Right lung (tissue), 5 donors: Measurements from ENCODE around the gene NTN1. TPM values are rescaled to one million over a fixed set of nuclear protein-coding genes. Genes with fewer than 3 reads are reported as not detected.

Experiments used
- DNase-seq, 2 donors: peaks; one replicate each; pipeline ENCODE4 v3.0.0-alpha.2; 2013
- polyA plus RNA-seq, 5 donors: library from polyadenylated mRNA; unstranded; fragments of 120-200 nt; gene quantifications; one replicate each; pipeline versions ENCODE4 v1.2.1 to v1.2.3, GENCODE V29; 2013; ENCODE audit warnings: inconsistent platforms in 1 of 5, low replicate concordance in 1 of 5; ENCODE audit not compliant: insufficient read length in 5 of 5, insufficient read depth in 1 of 5

Gene NTN1
- polyA plus RNA-seq, 5 donors: 6.3 to 16.8 (median 8.4) TPM

DNA sequence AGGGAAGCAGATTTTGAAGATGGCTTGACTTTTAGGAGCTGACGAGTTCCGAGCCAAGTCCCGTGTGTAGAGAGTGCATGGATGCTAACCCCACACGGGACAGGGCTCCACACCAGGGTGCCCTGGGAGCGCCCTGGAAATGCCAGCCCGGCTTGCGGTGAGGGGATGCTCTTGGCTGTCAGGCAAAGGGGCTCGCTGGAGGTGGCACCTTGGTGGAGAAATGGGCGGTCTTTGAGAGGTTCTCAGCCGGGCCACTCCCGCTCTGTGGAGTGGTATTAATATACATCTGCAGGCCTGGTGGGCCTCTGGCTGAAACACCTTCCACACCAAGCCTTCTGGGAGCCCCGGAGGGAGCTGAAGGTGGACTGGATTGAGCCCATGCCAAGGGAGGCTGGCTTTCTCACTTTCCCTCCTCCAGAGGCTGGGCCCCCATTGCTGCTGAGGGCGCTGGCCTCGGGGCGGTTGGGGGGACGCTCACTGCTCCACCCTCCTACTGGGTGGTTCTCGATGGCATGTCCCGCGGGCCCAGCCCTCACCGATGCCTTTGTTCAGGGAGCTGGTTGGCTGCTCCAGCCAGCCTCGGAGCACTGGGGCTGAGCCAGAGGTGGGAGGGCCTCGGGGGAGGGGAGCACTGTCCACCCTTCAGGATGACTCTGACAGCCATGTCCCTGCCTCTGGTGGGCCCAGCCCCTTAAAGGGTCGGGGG, 210.3 kb downstream of the NTN1 start:
- DNase-seq: no peak

DNA sequence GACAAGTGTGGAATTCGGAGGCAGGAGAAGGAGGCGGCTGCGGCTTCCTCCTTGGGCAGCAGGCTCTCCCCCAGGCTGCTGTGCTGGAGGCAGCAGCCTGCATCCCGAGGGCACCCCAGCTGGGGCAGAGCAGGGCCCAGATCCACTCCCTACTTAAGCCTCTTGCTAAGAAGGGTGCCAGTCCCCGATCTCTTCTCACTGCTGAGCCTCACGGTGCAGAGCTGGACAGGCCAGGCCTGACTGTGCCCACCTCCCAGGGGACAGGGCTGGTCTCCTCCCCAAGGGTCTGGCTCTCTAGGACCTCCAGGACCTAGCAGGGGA, 210.8 kb downstream of the NTN1 start:
- DNase-seq: no peak

DNA sequence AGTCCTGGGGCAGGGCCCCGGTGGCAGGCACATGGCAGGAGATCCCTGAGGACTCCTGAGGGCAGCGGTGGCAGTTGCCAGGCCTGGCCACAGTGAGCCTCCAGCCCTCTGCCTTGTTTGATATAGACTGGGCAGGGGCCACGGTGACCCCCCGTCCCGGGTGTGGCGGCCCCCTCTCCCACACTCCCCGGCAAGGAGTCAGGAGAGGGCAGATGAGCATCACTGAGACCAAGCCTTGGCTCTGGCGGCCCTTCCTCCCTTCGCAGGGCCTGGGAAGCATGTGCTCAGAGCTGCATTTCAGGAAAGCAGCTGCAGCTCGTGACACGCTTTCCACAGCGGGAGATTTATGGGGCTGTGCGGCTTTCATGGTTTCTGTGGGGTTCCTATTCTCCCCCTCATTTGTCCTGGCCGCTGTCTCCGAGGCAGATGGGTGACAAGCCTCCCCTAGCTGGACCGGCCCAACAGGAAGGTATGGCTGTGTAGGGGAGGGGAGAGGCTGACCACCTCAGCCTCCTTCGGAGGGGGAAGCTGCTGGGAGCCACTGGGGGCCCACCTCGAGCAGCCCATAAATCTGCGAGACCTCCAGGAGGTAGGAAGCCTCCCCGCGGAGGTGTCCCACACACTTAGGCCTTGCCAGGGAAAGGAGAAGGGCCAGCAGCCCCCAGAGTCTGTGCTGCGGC, 211.4 kb downstream of the NTN1 start:
- no peak for DNase-seq

DNA sequence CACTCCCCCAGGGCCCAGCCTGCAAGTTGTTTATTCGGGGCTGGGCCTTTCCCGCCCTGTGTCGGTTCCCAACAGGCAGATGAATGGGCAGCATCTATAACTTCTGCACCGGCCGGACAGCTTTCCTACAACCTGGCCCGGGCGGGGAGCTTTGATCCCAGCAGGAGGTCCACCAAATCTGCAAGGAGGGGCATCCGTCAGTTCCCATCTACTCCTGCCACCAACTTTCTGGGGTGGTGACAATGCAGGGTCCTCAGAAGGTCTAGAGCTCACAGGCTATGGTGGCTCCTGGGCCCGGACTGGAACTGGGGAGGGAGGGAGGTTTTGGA, 211.9 kb downstream of the NTN1 start:
- no peak for DNase-seq

DNA sequence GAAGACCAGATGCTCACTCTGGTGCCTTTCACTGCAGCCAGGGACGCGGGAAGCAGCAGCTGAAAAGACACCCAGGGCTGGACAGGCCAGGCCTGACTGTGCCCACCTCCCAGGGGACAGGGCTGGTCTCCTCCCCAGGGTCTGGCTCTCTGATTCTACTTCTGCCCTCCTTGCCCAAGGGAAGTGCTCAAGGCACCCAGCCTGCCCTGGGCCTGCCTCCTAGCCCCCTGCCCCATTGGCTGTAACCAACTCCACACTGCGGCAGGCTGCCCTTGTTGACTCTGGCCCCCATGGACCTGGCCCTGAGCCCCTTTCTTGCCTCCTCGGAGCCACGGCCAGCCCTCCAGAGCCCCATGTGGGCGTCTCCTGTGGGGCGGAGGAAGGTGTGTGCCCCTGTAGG, 212.5 kb downstream of the NTN1 start:
- DNase-seq: no peak

DNA sequence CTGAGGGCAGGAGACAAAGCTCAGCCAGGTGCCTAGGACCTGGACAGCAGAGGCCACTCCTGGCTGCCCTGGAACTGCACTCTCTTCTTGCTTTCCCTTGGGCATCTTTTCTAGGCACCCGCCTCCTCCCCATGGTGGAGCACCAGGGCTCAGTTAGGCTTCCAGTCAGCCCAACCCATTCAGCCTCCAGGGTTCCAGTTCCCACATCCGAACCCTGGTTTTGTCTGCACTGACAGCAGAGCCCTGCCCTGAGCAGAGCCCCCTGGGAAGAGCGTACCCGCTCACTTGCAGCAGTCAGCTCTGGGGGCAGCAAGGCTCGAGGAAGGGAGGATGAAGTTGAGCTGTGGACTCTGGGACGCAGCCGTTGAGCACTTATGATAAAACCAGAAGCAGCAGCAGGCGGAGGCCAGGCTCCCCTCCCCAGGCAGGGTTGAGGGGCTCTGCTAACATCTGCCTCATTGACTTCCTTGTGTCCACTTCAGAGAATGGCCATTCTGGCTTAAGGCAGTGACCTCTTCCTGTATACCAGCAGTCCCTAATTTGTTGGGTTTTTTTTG, 213.2 kb downstream of the NTN1 start:
- DNase-seq: no peak

DNA sequence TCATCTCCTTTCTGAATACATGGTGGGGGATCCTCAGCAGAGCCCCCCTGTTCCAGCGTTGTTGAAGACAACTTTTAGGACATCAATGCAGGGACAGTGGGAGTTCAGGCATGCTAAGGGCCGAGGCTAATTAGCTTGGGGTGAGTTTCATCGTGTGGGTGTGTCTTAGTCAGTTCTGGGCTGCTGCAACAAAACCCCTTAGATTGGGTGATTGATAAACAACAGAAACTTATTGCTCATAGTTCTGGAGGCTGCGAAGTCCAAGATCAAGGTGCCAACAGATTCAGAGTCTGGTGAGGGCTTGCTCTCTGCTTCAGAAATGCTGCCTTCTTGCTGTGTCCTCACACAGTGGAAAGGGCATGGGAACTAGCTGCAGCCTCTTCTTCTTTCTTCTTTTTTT, 214.0 kb downstream of the NTN1 start:
- no peak for DNase-seq

DNA sequence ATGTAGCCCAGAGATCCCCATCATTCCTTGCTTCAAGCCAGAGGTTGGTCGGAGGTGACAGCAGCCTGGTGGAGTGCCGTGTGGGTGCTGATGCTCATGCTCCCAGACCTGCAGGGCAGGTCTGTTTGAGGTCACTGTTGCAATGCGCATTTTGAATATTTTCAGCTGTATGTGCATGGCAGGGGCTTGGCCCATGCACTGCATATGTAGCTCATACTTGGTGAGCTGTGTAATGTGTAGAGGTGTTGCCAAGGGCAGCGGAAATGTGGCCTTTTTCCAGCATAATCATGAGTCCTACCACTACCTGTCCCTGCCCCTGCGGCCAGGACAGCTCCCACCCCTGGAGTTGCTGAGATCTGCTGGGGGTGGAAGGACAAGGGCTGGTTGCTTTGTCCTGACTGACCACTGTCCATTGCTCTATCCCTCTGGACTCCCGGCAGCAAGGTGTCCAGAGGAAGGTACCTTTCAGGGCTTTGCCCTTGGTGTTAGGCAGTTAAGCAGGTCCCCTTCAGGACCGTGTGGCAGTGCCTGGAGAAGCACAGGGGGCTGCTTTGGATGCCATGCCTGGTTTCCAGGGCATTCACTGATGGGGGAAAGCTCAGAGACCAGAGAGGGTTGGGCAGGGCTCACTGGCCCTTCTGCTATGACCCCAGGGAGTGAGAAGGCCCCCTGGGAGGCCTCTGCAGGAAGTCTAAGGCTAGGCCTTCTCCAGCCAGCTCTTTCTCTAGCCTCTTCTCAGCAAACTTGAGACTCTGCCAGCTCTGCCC, 215.2 kb downstream of the NTN1 start:
- no peak for DNase-seq

DNA sequence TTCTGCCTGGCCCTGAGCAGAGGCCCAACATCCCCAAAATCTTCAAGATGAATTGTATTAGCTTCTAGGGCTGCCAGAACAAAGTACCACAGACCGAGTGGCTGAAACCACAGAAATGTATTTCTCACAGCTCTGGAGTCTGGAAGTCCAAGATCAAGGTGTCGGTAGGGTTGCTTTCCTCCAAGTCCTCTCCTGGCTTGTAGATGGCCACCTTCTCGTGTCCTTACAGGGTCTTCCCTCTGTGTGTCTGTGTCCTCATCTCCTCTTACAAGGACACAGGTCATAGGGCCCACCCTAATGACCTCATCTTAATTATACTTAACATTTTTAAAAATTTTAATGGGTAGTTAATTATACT, 215.7 kb downstream of the NTN1 start:
- DNase-seq: no peak

DNA sequence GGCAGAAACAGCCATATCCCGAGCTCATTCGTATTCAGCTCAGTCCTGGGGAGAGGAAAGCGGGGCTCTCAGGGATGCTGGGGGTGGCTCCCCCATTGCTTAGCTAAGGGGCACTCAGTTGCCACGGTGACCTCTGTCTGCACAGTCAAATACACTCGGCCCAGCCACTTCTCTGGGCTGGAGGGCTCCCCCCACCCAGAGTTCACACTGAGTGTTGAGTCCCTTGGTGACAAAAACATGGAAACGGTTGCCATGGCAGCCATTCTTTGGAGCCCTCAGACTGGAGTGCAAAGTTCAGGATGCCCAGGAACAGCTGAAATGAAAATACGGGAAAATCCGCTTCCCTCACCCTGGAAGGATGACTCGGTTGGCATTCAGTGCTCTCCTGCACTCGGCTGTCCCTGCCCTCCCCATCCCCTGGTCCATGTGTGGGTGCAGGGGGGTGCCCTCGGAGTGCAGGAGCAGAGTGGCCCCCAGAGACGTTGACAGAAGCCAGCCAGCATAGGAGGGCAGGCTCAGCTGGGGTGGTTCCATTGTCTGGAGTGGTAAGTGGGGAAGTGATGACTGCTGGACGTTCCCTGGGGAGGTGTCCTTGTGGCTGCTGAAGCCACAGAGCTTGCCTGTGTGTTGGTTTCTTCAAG, 216.5 kb downstream of the NTN1 start:
- DNase-seq: no peak

DNA sequence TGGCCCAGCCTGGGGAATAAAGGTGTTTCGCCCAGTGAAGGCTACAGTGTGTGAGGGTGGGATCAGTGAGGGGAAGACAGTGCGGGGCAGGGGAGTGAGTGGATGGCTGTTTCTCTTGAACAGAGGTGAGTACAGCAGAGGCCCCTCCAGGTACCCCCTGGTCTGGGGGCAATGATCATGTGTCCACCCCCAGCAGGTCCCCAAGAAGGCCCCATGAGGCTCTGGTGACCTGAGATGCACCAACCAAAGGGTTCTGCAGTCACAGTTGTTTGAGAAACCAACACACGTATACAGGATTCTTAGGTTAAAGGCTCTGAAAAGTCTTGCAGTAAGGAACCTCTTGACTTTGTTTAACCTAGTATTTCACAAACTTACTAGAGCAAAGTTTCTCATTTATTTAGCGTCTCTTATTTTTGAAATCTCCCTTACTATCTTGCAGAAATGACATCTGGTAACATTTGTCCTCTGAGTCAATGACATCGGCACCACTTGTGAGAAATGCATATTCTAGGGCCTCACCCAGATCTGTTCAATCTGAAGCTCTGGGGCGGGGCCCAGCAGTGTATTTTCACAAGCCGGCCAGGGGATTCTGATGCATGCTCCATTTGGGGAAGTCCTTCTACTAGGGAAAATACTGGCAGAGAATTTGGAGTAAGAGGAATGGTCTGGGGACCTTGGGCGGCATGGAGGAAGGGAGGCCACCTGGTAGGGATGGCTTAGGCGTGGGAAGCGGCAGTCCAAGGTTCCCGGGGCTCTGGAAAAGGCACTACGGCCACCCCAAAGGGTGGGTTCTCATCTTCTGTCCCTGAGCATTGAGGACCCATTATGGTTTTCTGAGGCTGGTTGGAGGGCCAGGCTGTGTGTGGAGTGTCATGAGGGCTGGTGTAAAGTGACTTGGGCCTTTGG, 217.3 kb downstream of the NTN1 start:
- DNase-seq: no peak

DNA sequence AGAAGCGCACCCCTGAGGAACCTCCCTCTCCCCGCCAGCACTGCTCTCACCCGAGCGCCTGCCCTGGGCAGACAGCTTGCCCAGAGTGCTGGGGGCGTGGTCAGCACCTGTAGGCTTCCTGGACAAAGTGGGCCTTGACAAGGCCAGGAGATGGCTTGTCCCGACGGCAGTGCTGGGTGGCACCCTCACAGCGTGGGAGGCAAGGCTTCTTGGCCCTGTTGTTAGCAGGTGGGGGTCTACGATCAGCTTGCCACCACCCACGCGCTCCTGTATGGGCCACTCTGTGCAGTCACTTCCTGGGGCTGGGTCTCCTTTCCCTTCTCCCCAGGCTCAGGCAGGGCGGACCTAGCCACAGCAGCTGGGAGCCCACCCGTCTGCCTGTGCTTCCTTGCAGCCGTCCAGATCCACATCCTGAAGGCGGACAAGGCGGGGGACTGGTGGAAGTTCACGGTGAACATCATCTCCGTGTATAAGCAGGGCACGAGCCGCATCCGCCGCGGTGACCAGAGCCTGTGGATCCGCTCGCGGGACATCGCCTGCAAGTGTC, 218.0 kb downstream of the NTN1 start:
- DNase-seq: no peak

DNA sequence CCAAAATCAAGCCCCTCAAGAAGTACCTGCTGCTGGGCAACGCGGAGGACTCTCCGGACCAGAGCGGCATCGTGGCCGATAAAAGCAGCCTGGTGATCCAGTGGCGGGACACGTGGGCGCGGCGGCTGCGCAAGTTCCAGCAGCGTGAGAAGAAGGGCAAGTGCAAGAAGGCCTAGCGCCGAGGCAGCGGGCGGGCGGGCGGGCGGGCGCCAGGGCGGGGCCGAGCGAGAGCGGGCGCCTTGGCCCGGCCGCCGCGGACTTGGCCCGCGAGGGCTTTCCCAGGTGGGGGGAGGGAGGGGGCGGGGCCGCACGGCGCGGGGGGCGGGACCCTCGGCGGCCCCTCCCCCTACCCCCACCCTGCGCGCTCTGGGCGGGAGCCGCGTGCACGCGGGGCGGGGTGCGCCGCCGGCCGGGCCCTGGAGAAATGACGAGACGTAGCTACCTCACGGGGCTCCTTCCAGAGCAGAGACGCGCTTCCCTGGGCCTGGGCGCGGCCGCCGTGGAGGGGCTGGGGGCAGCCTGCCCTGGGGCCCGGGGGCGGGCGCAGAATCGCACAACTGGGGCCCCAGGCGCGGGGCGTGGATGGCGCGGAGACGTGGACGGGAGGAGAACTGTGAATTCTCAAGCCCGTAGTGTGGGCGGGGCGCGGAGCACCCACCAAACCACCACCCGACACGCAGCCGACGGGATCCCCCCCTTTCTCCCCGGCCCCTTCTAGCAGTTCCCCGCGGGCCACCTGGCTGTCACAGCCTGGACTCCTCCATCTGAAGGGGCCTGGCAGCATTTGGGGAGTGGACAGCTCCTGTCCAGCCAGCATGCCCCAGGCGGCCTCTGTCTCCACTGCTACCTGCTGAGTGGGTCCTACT, 218.7 kb downstream of the NTN1 start:
- peak; percentile 42 to 52 for DNase-seq

DNA sequence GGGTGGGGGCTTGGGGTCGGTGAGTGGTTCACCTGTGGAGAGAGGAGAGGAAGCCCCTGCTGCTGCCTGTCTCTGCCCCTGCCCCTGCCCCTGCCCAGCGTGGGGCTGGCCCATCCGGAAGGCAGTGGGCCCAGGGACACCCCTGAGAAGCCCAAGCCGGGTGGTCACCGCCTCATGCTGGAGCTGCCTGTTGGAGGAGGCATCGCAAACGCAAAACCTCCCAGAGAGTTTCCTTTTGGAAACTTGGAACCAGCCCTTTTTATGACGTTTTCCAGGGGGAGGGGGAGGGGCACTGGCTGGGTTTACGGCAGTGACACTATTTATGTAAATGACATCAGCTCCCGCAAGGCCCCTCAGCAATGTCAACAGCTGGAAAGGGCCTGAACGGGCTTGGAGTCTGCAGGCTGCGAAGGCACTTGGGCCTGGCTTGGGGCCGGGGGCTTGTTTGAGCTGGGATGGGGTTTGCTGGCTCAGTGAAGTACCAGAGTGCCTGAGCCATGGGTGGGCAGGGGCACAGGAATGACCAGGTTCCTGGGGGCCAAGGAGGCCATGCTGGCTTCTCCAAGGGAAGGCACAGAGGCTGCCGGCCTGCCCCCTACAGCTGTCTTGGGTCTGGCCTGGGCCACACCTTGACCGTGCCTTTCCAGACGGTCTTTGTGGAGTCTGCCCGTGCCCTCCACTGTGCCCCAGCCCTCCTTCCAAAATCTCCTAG, 219.5 kb downstream of the NTN1 start:
- peak; percentile 85 to 92 for DNase-seq

DNA sequence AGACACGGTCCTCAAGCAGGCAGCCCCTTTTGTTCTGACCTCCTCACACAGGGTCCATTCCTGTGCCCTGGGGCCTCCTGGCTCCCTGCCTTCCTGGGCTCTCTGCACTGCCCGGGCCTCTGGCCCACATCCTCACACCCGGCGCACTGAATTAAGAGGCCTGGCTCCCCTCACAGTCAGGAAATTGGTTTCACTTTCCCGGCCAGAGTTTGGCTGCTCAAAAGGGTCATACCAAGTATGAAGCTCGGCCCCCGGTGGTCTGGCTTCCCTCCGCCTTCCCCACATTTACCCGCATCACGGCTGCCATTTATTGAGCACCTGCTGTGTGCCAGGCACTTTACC, 220.0 kb downstream of the NTN1 start:
- DNase-seq: peak; percentile 68 to 77

DNA sequence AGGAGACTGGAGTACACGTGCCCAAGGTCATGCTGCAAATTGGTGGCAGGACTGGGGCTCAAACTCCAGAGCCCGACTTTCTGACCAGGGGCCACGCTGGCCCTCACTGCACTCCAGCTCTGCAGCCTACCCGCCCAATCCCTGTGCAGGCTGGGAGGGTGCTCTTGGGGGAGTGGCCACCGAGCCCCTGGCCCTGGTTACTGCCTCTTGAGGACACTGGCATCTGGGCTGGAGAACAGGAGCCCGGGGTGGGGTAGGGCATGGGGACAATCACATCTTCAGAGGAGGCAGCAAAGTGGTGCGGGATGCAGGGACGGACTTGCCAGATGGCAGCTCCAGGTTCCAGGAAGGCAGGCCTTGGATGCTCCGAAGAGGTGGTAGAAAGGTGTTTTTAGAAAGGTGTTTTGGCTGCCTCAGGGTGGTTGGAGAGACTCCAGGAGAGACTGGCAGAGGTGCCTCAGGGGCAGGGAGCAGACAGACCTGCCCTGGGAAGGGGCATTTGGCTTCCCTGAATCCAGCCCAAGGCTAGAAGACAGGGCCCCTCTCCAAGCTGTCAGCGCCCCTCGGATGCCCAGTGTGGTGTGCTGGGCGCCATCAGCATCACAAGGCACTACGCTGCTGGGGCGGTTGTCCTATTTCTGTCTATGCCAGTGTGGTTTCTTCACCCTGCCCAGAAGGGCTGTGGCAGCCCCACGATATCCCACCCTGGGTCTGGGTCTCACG, 220.6 kb downstream of the NTN1 start:
- no peak for DNase-seq

DNA sequence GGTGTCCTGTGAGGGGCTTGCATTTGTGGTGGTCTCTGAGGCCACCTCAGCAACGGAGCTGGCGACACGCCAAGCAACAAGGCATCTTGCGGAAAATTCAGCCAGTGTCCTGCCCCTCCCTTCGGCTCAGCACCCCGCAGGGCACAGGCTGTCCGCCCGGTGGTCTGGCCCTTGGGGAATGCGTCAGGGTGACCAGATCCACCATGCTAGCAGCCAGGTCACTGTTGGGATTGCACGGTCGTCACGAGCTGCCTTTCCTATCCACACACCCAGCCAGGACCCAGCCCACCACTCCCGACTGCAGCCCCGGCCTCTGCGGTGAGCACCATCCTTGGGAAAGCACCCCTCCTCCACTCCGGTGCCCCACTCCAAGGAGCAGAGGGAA, 221.2 kb downstream of the NTN1 start:
- DNase-seq: no peak

DNA sequence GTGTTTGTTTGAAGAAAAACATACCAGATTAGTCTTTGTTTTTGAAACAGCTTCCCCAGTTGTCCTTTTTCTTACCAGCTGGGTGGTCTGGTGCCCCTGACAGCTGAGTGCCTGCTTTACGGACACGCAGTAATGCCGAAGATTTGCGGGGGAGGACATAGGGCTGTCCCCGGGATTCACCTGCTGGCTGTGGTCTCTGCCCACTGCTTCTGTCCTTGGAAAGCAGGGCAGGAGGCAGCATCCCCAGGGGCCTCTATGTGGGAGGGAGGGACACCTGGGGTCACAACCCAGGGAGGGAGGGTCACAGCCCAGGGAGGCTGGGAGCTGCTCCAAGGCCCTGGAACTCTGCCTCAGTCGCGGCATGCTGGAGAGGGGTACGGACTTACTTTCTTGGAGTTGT, 221.7 kb downstream of the NTN1 start:
- no peak for DNase-seq
